Measurements from ENCODE around the gene ENTPD8. TPM values are rescaled to one million over a fixed set of nuclear protein-coding genes. Genes with fewer than 3 reads are reported as not detected.

The ENTPD8 gene
- total RNA-seq: not detected

GRCh38 chr9:137441289-137441934 is at the start of gene ENTPD8:
Gene ENTPD8 (minus strand): TSS chr9:137441357. CDS start chr9:137438285, 3,072 bp downstream.
- peak; percentile 14 for ATAC-seq

GRCh38 chr9:137490532-137491186 is 49.5 kb upstream of the ENTPD8 start:
- no peak for ATAC-seq

- ATAC-seq: no peak
Measured at GRCh38 chr9:137488906-137489305, 47.7 kb upstream of the ENTPD8 start.

- no peak for ATAC-seq
Measured at GRCh38 chr9:137488327-137488653, 47.1 kb upstream of the ENTPD8 start.

GRCh38 chr9:137487454-137488326 is 46.5 kb upstream of the ENTPD8 start:
- ATAC-seq: no peak

GRCh38 chr9:137486545-137487453 is 45.6 kb upstream of the ENTPD8 start:
- ATAC-seq: no peak

GRCh38 chr9:137486141-137486490 is 45.0 kb upstream of the ENTPD8 start:
- ATAC-seq: no peak

GRCh38 chr9:137485343-137486140 is 44.4 kb upstream of the ENTPD8 start:
- no peak for ATAC-seq

GRCh38 chr9:137484551-137485315 is 43.6 kb upstream of the ENTPD8 start:
- no peak for ATAC-seq

GRCh38 chr9:137482094-137482781 is 41.1 kb upstream of the ENTPD8 start:
- peak; percentile 16 for ATAC-seq

GRCh38 chr9:137480686-137481683 is 39.8 kb upstream of the ENTPD8 start:
- ATAC-seq: no peak

- ATAC-seq: no peak
Measured at GRCh38 chr9:137479892-137480685, 38.9 kb upstream of the ENTPD8 start.

GRCh38 chr9:137478962-137479861 is 38.1 kb upstream of the ENTPD8 start:
- ATAC-seq: peak; percentile 14

GRCh38 chr9:137478613-137478961 is 37.4 kb upstream of the ENTPD8 start:
- ATAC-seq: no peak

GRCh38 chr9:137477778-137478612 is 36.8 kb upstream of the ENTPD8 start:
- ATAC-seq: peak; percentile 34

- ATAC-seq: no peak
Measured at GRCh38 chr9:137476856-137477255, 35.7 kb upstream of the ENTPD8 start.

Measured in esophagus mucosa (tissue), 1 donor.